Measurements from ENCODE around the gene RRP1. TPM values are rescaled to one million over a fixed set of nuclear protein-coding genes. Genes with fewer than 3 reads are reported as not detected.
"Not testable (repeated sequence)": the region's sequence is repeated elsewhere in the genome, so short reads cannot be mapped to it uniquely, and the experiment has no call there.

The RRP1 gene
- total and polyA plus RNA-seq, 10 of the 15 experiments (the other 5 are each of a cell fraction or from before 2014, with no cell fraction given): 0.34 to 70.8 (median 35.1) TPM

- SMC1A ChIA-PET (ENCODE audit: uncharacterized antibody, unreplicated experiment): no interaction called here
- Histone ChIP-seq H3K4me3 (no peak overlapping the region), H3K9me3 (replicated peaks; ENCODE audit: control insufficient read depth, insufficient read depth, low read length) (no peaks in the 10 kb centered on the region; the same call in 2 of the 3 replicates), H3K4me2 (ENCODE audit: control insufficient read depth, insufficient read depth) (no peak overlapping the region), H4K20me1 (ENCODE audit: control insufficient read depth, insufficient read depth) (no peaks in the 10 kb centered on the region), H3K36me3 (ENCODE audit: control insufficient read depth in 2 of 2, insufficient read depth in 2 of 2, low read length in 1 of 2) (no peaks in the 10 kb centered on the region), H3K79me2 (ENCODE audit: control insufficient read depth, insufficient read depth, low read length) (no peaks in the 10 kb centered on the region), H3K27ac (ENCODE audit: control insufficient read depth, insufficient read depth) (no peak overlapping the region), H3K27me3 (replicated peaks in 1 of 2; ENCODE audit: control insufficient read depth in 2 of 2, insufficient read depth in 2 of 2, low read length in 1 of 2) (no peaks in the 10 kb centered on the region), H3K9ac (ENCODE audit: control insufficient read depth, insufficient read depth, low read length) (no peak overlapping the region), H2AFZ (ENCODE audit: control insufficient read depth, low read depth, low read length) (no peak overlapping the region), H3K4me1 (ENCODE audit: control insufficient read depth, insufficient read depth, low read length) (peaks cover 6% of the 10 kb centered on the region)
- RAD21 ChIA-PET (ENCODE audit: unreplicated experiment): no interaction called here
- CTCF ChIA-PET: no interaction called here
- in situ Hi-C loops (cut with MboI): no loop called here
- 60% methylated on average over 11 of the region's 11 CpGs for WGBS (ENCODE audit: insufficient coverage, insufficient replicate concordance, low lambda C conversion rate, missing lambda C conversion rate)
- no TSS peak for BruUV-seq (replicated peaks)
- POLR2A ChIA-PET: no interaction called here
- ATAC-seq (no peak), DNase-seq (ENCODE audit: low read depth, low spot score) (no peak), FAIRE-seq (no peak)
- intact Hi-C loops (cut with micrococcal nuclease; ENCODE audit: unreplicated experiment): no loop called here
- no peak for TF ChIP-seq E2F4 (IDR thresholded peaks at IDR 0.05; ENCODE audit: low read depth, low read length)
- no peak for TF ChIP-seq ZZZ3 (IDR thresholded peaks at IDR 0.05; ENCODE audit: control insufficient read depth, insufficient read length, low read depth)
- TF ChIP-seq MYC (IDR thresholded peaks at IDR 0.05; ENCODE audit: insufficient read depth, insufficient read length, insufficient replicate concordance, low read length, severe bottlenecking): no peak
- TF ChIP-seq LARP7 (IDR thresholded peaks at IDR 0.05): no peak
- no peak for TF ChIP-seq GABPA (IDR thresholded peaks at IDR 0.05; ENCODE audit: low read depth)
- TF ChIP-seq RELA (IDR thresholded peaks at IDR 0.05; ENCODE audit: borderline replicate concordance, partially characterized antibody): no peak
- no peak for TF ChIP-seq ATF3 (IDR thresholded peaks at IDR 0.05; ENCODE audit: borderline replicate concordance, extremely low read depth, low read depth, low read length)
- no peak for TF ChIP-seq POLR2AphosphoS5 (IDR thresholded peaks at IDR 0.05; ENCODE audit: low read length)
- no peak for TF ChIP-seq HCFC1 (IDR thresholded peaks at IDR 0.05; ENCODE audit: low read length)
- TF ChIP-seq CUX1 (IDR thresholded peaks at IDR 0.05; ENCODE audit: insufficient replicate concordance, low read depth, low read length): no peak
Measured at GRCh38 chr21:43820466-43820865, 31.1 kb downstream of the RRP1 start.

GRCh38 chr21:43822166-43822565 lies 32.8 kb downstream of the RRP1 start:
- H2AFZ ChIP-seq (ENCODE audit: control insufficient read depth, low read depth, low read length); POLR2A ChIA-PET; H4K20me1 ChIP-seq (ENCODE audit: control insufficient read depth, insufficient read depth); DNase-seq (ENCODE audit: low read depth, low spot score); CTCF ChIA-PET; H3K4me3 ChIP-seq; H3K27me3 ChIP-seq (replicated peaks in 1 of 2; ENCODE audit: control insufficient read depth in 2 of 2, insufficient read depth in 2 of 2, low read length in 1 of 2); SMC1A ChIA-PET (ENCODE audit: uncharacterized antibody, unreplicated experiment); H3K9ac ChIP-seq (ENCODE audit: control insufficient read depth, insufficient read depth, low read length); RAD21 ChIA-PET (ENCODE audit: unreplicated experiment); H3K9me3 ChIP-seq (replicated peaks; ENCODE audit: control insufficient read depth, insufficient read depth, low read length); H3K4me1 ChIP-seq (ENCODE audit: control insufficient read depth, insufficient read depth, low read length); in situ Hi-C loops (cut with MboI); BruUV-seq (replicated peaks); H3K4me2 ChIP-seq (ENCODE audit: control insufficient read depth, insufficient read depth); ATAC-seq; H3K36me3 ChIP-seq (ENCODE audit: control insufficient read depth in 2 of 2, insufficient read depth in 2 of 2, low read length in 1 of 2); FAIRE-seq; intact Hi-C loops (cut with micrococcal nuclease; ENCODE audit: unreplicated experiment); H3K27ac ChIP-seq (ENCODE audit: control insufficient read depth, insufficient read depth); H3K79me2 ChIP-seq (ENCODE audit: control insufficient read depth, insufficient read depth, low read length): not testable (repeated sequence)
- WGBS (ENCODE audit: insufficient coverage, insufficient replicate concordance, low lambda C conversion rate, missing lambda C conversion rate): 80% methylated on average over 23 of the region's 25 CpGs

All from GM12878 (cell line).